HG03025 (cell line): Measurements from ENCODE around the gene ZNF70.

Source experiments
- ATAC-seq: cut with Tn5 transposase; IDR thresholded peaks from one replicate; pipeline ENCODE4 v1.9.1; 2021; ENCODE audit warnings: mild to moderate bottlenecking, moderate library complexity; ENCODE audit not compliant: unreplicated experiment, low FRiP score

ZNF70 gene

GRCh38 chr22:23695571-23696325 is 55.2 kb downstream of the ZNF70 start:
- no peak for ATAC-seq

GRCh38 chr22:23695141-23695540 is 55.8 kb downstream of the ZNF70 start:
- ATAC-seq: no peak

GRCh38 chr22:23693979-23694680 is 56.8 kb downstream of the ZNF70 start:
- ATAC-seq: no peak

GRCh38 chr22:23692598-23693291 is 58.2 kb downstream of the ZNF70 start:
- ATAC-seq: no peak

GRCh38 chr22:23691748-23692423 is 59.0 kb downstream of the ZNF70 start:
- ATAC-seq: no peak

GRCh38 chr22:23690713-23691112 is 60.2 kb downstream of the ZNF70 start, which contains the start of gene RGL4:
TSS of gene RGL4 (plus strand) at chr22:23691013. CDS start at chr22:23692031, 1,018 bp downstream.
- ATAC-seq: no peak

GRCh38 chr22:23689414-23689813 is 61.5 kb downstream of the ZNF70 start:
- no peak for ATAC-seq
